HG02981 (cell line): ENCODE results near the gene PRSS56.
"Not testable (repeated sequence)": the region's sequence is repeated elsewhere in the genome, so short reads cannot be mapped to it uniquely, and the experiment has no call there.

Source experiments
- ATAC-seq: cut with Tn5 transposase; IDR thresholded peaks from one replicate; pipeline ENCODE4 v1.9.1; 2021; ENCODE audit warnings: mild to moderate bottlenecking, moderate library complexity; ENCODE audit not compliant: unreplicated experiment

The PRSS56 gene

DNA sequence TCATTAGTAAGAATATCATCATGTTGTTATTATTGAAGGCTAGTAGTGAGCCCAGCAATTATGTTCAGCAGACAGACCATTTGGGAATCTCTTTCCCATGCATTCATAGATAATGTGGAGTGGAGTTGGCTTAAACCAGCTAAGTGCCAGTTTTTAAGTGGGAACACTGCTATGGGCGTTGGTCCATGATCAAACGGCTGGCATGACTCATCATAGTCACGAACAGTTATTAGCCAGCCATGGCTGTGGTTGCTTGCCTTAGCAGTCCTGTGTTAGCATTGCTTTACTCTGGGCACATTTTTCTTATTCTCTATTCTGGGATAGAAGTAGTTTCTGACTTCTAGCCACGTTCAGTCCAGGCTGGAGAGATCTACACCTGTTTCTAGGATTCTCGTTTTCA, 48.0 kb downstream of the PRSS56 start:
- no peak for ATAC-seq

DNA sequence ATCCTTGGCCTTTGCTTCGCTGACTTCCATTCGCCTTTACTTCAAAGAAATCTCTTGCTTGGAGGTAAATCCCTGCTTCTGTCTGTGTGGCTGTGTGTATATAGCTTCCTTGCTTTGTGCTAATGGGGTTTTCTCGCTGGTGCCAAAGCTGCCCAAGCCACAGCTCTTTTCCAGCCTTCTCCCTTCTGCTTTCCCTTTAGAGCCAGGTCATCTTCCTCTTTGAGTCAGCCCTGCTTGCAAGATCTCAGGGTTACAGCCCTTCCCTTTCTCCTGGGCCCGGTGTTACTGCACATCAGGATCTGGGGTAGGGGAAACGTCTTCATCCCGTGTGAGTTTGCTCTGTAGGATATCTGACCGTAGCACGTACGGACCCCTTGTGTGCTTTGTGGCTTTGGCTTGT, 49.4 kb downstream of the PRSS56 start:
- ATAC-seq, result no peak

DNA sequence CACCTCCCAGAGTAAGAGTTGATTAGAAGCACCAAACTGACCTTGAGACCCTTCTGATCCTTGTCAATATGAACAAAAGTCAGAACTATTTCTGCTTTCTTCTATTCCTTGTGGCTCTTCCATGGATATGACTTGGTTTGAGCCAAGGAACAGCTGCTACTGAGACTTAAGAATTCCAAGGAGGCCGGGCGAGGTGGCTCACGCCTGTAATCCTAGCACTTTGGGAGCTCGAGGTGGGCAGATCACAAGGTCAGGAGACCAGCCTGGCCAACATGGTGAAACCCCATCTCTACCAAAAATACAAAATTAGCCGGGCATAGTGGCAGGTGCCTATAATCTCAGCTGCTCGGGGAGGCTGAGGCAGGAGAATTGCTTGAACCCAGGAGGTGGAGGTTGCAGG, 50.3 kb downstream of the PRSS56 start:
- ATAC-seq, result not testable (repeated sequence)

DNA sequence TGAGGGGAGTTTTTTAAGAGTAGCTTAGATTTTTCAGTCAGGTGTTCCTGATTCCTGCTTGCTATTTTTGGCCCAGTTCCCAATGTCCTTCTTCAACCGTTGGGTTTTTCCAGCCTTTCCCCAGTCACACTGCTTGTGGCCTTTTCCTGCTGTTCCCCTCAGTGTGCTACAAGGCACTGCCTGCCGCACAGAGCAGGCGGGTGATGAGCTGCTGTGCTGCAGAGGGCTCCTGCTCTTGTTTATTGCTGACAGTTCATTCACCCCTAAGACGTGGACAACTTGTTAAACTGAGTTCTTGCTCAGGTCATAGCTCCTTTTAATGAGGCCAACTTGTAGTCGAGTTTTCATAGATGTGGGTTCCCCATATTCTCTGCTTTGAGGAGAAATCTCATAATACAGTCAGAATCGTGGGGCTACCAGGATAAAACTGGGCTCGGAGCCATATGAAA, 50.9 kb downstream of the PRSS56 start:
- ATAC-seq, result no peak

DNA sequence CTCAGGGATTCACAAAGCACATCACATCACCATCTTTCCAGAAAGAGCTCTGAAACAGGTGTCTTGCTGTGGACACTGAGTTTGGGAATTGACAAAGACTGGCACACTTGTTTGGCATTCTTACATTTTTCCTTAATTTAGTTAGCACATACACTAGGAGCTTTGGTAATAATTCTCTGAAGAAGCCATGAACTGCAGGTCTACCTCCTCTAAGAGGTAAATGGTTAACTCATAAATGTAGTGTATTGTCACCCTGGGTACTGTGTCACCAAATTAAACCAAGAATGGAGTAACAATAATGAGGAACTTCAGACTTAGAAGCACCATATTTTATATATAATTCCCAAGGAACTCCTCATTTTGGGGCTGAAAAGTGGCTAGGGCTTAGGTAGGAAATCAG, 52.9 kb downstream of the PRSS56 start:
- ATAC-seq, result no peak

DNA sequence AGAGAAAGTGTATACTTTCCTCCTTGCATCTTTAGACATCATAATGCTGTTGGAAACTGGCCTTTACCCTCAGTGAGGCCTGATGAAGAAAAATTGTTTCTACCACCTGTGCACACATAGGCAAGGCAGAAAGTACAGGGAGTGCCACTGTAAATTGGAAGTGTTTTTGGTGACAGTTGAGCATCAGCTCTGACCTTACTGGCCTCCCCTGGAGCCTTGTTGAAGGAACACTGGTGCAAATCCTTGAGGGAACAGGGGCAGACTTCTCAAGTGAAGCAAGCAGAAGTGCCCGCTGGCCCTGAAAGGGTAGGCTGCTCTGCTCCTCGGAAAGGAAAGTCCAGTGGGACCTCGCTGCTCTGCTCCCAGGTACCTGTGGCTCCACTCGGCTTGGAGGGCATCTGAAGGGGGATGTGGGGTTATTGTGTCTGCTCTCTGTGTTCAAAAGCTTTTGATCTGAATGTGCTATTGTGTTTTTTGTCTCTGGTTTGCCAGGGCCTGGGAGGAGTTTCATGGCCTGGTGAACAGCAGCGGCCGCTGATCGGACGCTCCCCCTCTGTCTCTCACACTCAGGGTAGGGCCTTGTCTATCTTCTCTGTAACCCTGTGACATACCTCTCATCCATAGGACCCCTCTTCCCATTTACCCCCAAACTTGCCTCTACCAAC, 53.7 kb downstream of the PRSS56 start:
- ATAC-seq, result no peak

DNA sequence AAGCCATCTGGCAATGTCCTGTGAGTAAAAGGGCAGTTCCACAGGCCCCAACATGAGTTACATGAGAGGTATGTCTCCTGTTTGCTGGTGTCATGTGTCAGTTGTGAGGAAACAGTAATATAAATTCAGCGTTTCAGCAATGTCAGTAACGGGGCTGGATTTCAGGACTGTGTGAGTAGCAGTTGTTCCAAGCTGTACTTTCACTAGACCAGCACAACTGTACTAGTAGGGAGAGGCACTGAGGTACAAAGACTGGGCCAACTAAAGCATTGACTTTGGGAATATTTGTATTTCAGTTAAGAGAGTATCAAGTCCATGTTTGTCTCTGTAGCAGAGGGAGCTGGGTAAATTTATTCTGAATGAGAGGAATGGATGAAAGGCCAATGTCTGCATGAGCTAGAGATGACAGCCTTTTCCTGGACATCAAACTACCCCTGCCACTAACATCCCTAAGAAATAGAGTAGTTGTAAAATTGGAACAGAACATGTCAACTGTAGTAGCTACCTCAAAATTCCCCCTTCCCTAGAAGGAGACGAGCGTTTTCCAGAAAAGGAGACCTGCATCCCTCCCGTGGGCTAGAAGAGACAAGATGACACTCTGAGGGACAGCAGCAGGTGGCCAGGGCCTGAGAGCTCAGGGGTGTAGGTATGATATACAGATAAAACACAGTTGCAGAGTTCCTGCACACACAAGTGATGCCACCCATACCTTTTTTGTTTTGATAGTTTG, 54.7 kb downstream of the PRSS56 start:
- ATAC-seq, result no peak
